SK-N-DZ (cell line): ENCODE data around the gene NOXA1.
A peak's percentile ranks its signal among the peaks of the same experiment; 100 is the strongest.
"Not testable (repeated sequence)": the region's sequence is repeated elsewhere in the genome, so short reads cannot be mapped to it uniquely, and the experiment has no call there.

Experiments
- DNase-seq: peaks from one replicate; pipeline ENCODE4 v3.0.0-alpha.2; 2015; ENCODE audit warnings: low spot score

The NOXA1 gene

GRCh38 chr9:137439158-137439714 is 16.0 kb downstream of the NOXA1 start:
- no peak for DNase-seq

- peak; percentile 62 for DNase-seq
These were observed 18.2 kb downstream of the NOXA1 start, which contains the start of gene ENTPD8 for GRCh38 chr9:137441289-137441934. ENTPD8 (minus strand) TSS chr9:137441357; CDS start chr9:137438285, 3,072 bp downstream.

GRCh38 chr9:137441935-137442321 is 18.7 kb downstream of the NOXA1 start:
- no peak for DNase-seq

GRCh38 chr9:137444106-137444790 is 21.1 kb downstream of the NOXA1 start:
- no peak for DNase-seq

- DNase-seq, result no peak
These were observed 22.1 kb downstream of the NOXA1 start for GRCh38 chr9:137445275-137445807.

- no peak for DNase-seq
These were observed 22.8 kb downstream of the NOXA1 start for GRCh38 chr9:137445930-137446431.

GRCh38 chr9:137446851-137447471 is 23.8 kb downstream of the NOXA1 start:
- no peak for DNase-seq

- DNase-seq, result no peak
These were observed 24.8 kb downstream of the NOXA1 start for GRCh38 chr9:137447722-137448601.

GRCh38 chr9:137448602-137448962 is 25.4 kb downstream of the NOXA1 start:
- DNase-seq, result no peak

- no peak for DNase-seq
These were observed 26.1 kb downstream of the NOXA1 start for GRCh38 chr9:137449081-137449844.

- no peak for DNase-seq
These were observed 26.8 kb downstream of the NOXA1 start for GRCh38 chr9:137449931-137450538.

GRCh38 chr9:137450539-137451222 is 27.5 kb downstream of the NOXA1 start:
- DNase-seq, result not testable (repeated sequence)

GRCh38 chr9:137451264-137452005 is 28.2 kb downstream of the NOXA1 start:
- not testable (repeated sequence) for DNase-seq

GRCh38 chr9:137452006-137452760 is 29.0 kb downstream of the NOXA1 start:
- DNase-seq, result no peak

- no peak for DNase-seq
These were observed 29.8 kb downstream of the NOXA1 start for GRCh38 chr9:137452761-137453642.

GRCh38 chr9:137453643-137454081 is 30.5 kb downstream of the NOXA1 start:
- DNase-seq, result peak; percentile 73
